GM23248 (cell line): Measurements from ENCODE around the gene FAM120A.

ENCODE experiments used
- EZH2 ChIP-seq: fragments of 200-600 bp; sonication (generic); IDR thresholded peaks from 2 replicates; pipeline ENCODE4 v1.6.1; 2018; ENCODE audit warnings: antibody characterized with exemption, mild to moderate bottlenecking; ENCODE audit not compliant: insufficient read depth, poor library complexity, severe bottlenecking
- EZH2phosphoT487 ChIP-seq: fragments of 200-600 bp; sonication (generic); IDR thresholded peaks from 2 replicates; pipeline ENCODE4 v1.6.1; 2018; ENCODE audit warnings: antibody characterized with exemption, moderate library complexity, mild to moderate bottlenecking, low read depth; ENCODE audit not compliant: insufficient read depth

DNA sequence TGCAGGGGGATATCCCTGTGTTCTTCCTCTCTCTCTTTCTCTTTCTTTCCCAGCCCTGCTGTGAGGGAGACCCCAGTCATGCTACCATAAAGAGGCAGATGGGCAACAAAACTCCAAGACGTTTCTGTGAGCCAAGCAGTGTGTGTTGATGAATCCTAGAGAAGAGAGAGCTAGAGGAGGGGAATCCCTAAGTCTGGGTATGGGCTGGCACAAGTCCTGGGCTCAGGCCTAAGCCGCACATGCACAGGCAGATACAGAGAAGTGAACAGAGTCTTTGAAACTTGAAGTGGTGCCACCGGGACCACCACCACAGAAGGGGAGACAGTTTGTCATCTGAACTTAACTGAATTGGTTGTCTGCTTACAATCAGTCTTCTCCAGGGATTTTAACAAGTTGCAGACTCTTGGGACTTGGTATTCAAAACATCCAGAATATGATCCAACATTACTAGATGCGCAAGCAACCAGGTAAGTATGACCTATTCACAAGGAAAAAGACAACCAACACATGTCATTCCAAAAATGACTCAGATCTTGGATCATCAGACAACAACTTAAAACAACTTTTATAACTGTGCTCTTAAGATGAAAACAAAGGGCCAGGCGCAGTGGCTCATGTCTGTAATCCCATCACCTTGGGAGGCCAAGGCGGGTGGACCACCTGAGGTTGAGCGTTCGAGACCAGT, 10.4 kb upstream of the FAM120A start:
- TF ChIP-seq EZH2 (no peak), EZH2phosphoT487 (no peak)
